DMS 273 (cell line): ENCODE data around the gene GPR78.
"Not testable (repeated sequence)": the region's sequence is repeated elsewhere in the genome, so short reads cannot be mapped to it uniquely, and the experiment has no call there.

Source experiments
- DNase-seq: peaks from one replicate; lab custom pipeline; 2025; ENCODE audit not compliant: unreplicated experiment; lab: John Stamatoyannopoulos, UW

Gene GPR78

GRCh38 chr4:8614365-8615193 lies 34.4 kb downstream of the GPR78 start:
- no peak for DNase-seq

GRCh38 chr4:8615366-8615765 lies 35.2 kb downstream of the GPR78 start:
- DNase-seq: no peak

- DNase-seq: no peak
Measured at GRCh38 chr4:8615921-8616787, 36.0 kb downstream of the GPR78 start.

GRCh38 chr4:8616831-8617230 lies 36.6 kb downstream of the GPR78 start:
- no peak for DNase-seq

- DNase-seq: no peak
Measured at GRCh38 chr4:8617486-8618040, 37.4 kb downstream of the GPR78 start.

GRCh38 chr4:8618421-8618820 lies 38.2 kb downstream of the GPR78 start:
- no peak for DNase-seq

- DNase-seq: no peak
Measured at GRCh38 chr4:8618961-8619720, 38.9 kb downstream of the GPR78 start.

- not testable (repeated sequence) for DNase-seq
Measured at GRCh38 chr4:8621135-8621534, 40.9 kb downstream of the GPR78 start.

- not testable (repeated sequence) for DNase-seq
Measured at GRCh38 chr4:8624601-8625272, 44.5 kb downstream of the GPR78 start.

- DNase-seq: not testable (repeated sequence)
Measured at GRCh38 chr4:8630240-8630905, 50.2 kb downstream of the GPR78 start.

- not testable (repeated sequence) for DNase-seq
Measured at GRCh38 chr4:8631896-8632295, 51.7 kb downstream of the GPR78 start.

GRCh38 chr4:8634773-8635172 lies 54.6 kb downstream of the GPR78 start:
- not testable (repeated sequence) for DNase-seq

GRCh38 chr4:8635897-8636554 lies 55.8 kb downstream of the GPR78 start:
- not testable (repeated sequence) for DNase-seq
